Measurements from ENCODE around the gene PRKAG2. TPM values are rescaled to one million over a fixed set of nuclear protein-coding genes. Genes with fewer than 3 reads are reported as not detected.
A peak's percentile ranks its signal among the peaks of the same experiment; 100 is the strongest.

PRKAG2 gene
- total and polyA plus RNA-seq, 10 donors, result 15.8 to 50.9 (median 32.8) TPM

DNA sequence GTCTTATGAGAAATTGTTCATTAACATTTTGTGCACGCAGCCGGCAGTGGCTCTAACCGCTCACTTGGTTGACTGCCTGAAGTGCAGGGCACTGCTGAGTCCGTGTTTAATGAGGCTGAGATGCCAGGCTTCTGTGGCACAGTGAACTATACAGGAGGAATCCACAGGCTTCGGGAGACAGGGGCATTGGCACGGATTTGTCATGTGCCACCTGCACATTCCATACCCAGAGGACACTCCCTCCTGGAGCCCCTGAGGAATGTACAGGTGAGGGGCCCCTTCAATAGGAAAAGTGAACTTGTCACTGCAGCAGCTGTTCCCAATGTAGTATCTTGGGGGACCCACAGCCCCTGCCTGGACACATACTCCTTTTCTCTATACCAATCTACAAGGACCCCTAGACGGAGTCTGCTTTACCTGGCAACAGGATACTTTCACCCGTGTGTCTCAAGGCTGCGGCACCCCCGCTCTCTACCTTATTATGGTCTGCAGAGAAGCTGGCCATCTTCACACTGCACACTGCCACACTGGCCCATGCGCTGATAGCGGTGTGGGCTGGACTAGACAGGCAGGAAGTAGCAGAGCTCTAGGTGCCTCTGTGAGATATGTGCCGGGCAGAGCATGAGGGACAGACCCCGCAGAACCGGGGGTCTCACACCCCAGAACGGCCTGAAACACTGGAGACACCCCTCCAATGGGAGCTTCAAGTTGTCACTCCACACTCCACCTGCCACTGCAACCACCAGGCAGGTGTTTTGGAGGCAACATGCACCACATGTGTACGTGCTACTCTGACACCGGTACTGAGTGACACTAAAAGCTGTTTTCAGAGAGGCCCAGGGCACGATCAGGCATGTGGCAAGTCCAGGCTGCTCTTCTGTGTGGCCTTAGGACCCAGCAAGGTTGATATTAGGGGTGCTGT lies 285.8 kb downstream of the PRKAG2 start:
- WGBS, 5 donors, result 75 to 88% (median 86%) methylated on average over 19 of the region's 19 CpGs

GRCh38 chr7:151590071-151590849 lies 286.7 kb downstream of the PRKAG2 start:
- Histone ChIP-seq H3K27me3 (replicated peaks in 1 of 7) (no peaks in the 10 kb centered on the region), H3K27ac (peak overlapping the region in 3 of 8 donors; percentile 26 to 55 (median 31)), H3K4me1 (peaks cover 0 to 38% (median 15%) of the 10 kb centered on the region in 6 donors), H3K4me3 (no peak overlapping the region), H3K9me3 (no peaks in the 10 kb centered on the region), H3K36me3 (peaks cover 0 to 63% (median 10%) of the 10 kb centered on the region in 6 donors)
- intact Hi-C loops (cut with DNase I; ENCODE audit: low total_unique reads), result loop anchor here (10.0 kb wide), 1 partner anchor 65 kb away; no protein-coding TSS in a partner anchor
- 63 to 90% (median 81%) methylated on average over 12 to 13 of the region's 13 CpGs for WGBS, 5 donors
- no peak for TF ChIP-seq POLR2A (IDR thresholded peaks at IDR 0.05)
- peak in 1 of 3 donors; percentile 46 for TF ChIP-seq POLR2AphosphoS5 (IDR thresholded peaks at IDR 0.05)
- no peak for DNase-seq

More for the DNA sequence above, 285.8 kb downstream of the PRKAG2 start:
- no peak overlapping the region for H3K4me3 ChIP-seq
- DNase-seq, result no peak
- H3K27ac ChIP-seq, result peak overlapping the region in 3 of 8 donors; percentile 26 to 55 (median 28)
- peaks cover 0 to 55% (median 10%) of the 10 kb centered on the region in 6 donors for H3K36me3 ChIP-seq
- intact Hi-C loops (cut with DNase I; ENCODE audit: low total_unique reads), result loop anchor here (10.0 kb wide), 1 partner anchor 64 kb away; no protein-coding TSS in a partner anchor
- no peaks in the 10 kb centered on the region for H3K27me3 ChIP-seq (replicated peaks in 1 of 7)
- H3K9me3 ChIP-seq, result no peaks in the 10 kb centered on the region
- no peak for TF ChIP-seq POLR2AphosphoS5 (IDR thresholded peaks at IDR 0.05)
- TF ChIP-seq POLR2A (IDR thresholded peaks at IDR 0.05), result no peak
- TF ChIP-seq CTCF (IDR thresholded peaks at IDR 0.05 in 8 of 11, conservative IDR thresholded peaks at IDR 0.05 in 3 of 11), result no peak
- H3K4me1 ChIP-seq, result peaks cover 0 to 38% (median 13%) of the 10 kb centered on the region in 6 donors

DNA sequence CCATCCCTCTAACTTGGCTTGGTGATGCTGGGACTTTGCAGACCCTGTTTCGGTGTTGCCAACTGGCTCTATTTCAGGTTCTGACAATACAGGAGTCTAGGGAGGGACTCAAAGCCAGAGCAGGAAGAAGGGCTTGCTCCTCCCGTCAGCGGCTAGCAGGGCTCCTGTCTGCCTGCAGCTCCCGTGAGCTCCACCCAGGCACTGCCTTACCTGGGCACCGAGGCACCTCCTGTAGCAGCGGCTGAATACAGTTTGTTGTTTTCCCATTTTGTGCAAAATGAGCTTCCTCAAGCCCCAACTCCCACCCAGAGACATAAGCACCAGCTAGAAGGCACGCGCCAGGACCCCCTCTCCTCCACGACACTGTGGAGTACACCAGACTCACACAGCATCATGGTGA lies 287.9 kb downstream of the PRKAG2 start:
- DNase-seq, result no peak
- H3K36me3 ChIP-seq, result peaks cover 0 to 57% (median 3%) of the 10 kb centered on the region in 6 donors
- intact Hi-C loops (cut with DNase I; ENCODE audit: low total_unique reads), result no loop called here
- WGBS, 5 donors, result 96 to 98% (median 97%) methylated on average over 9 of the region's 9 CpGs
- no peak for TF ChIP-seq POLR2AphosphoS5 (IDR thresholded peaks at IDR 0.05)
- no peak for TF ChIP-seq CTCF (IDR thresholded peaks at IDR 0.05 in 8 of 11, conservative IDR thresholded peaks at IDR 0.05 in 3 of 11)
- no peak for TF ChIP-seq POLR2A (IDR thresholded peaks at IDR 0.05)
- H3K27me3 ChIP-seq (replicated peaks in 1 of 7), result no peaks in the 10 kb centered on the region
- H3K4me3 ChIP-seq, result no peak overlapping the region
- H3K27ac ChIP-seq, result no peak overlapping the region
- no peaks in the 10 kb centered on the region for H3K9me3 ChIP-seq
- peaks cover 0 to 38% (median 15%) of the 10 kb centered on the region in 6 donors for H3K4me1 ChIP-seq

DNA sequence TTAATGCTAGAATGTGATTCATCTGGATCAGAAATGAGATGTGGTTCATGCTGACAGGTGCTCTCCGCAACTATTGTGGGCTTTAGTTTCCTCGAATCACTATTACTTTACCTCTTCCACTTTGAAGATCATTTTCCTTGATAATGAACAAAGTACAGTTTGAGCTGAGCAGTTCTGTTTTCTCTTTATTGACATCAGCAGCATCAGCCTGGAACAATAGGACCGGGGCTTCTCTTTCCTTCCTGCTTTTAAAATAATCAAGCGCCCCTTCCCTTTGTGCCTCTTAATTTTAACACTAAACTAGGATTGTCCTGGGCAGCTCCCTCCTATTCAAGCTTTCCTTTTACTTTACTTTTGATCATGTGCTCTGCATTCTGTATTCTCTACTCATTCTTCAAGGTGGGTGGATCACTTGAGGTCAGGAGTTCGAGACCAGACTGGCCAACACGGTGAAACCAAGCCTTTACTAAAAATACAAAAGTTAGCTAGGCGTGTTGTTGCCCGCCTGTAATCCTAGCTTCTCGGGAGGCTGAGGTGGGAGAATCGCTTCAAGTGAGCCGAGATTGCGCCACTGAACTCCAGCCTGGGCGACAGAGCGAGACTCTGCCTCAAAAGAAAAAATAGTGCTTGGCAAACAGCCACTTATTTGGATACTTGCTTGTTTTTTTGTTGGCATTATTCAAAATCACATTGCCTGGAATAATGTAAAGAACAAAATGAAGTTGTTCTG lies 290.2 kb downstream of the PRKAG2 start:
- Histone ChIP-seq H3K27ac (peak overlapping the region in 1 of 8 donors; percentile 4), H3K4me3 (no peak overlapping the region), H3K27me3 (replicated peaks in 1 of 7) (no peaks in the 10 kb centered on the region), H3K9me3 (no peaks in the 10 kb centered on the region), H3K36me3 (peaks cover 0 to 46% (median 2%) of the 10 kb centered on the region in 6 donors), H3K4me1 (peaks cover 0 to 37% (median 15%) of the 10 kb centered on the region in 6 donors)
- WGBS, 5 donors, result 76 to 84% (median 80%) methylated on average over 14 of the region's 14 CpGs
- DNase-seq, result no peak
- TF ChIP-seq CTCF (IDR thresholded peaks at IDR 0.05 in 8 of 11, conservative IDR thresholded peaks at IDR 0.05 in 3 of 11) (no peak), POLR2A (IDR thresholded peaks at IDR 0.05) (no peak), POLR2AphosphoS5 (IDR thresholded peaks at IDR 0.05) (no peak)
- intact Hi-C loops (cut with DNase I; ENCODE audit: low total_unique reads), result no loop called here
